Myocyte (in vitro differentiated cells): ENCODE data around the gene GASK1A. TPM values are rescaled to one million over a fixed set of nuclear protein-coding genes. Genes with fewer than 3 reads are reported as not detected.
"Not testable (repeated sequence)": the region's sequence is repeated elsewhere in the genome, so short reads cannot be mapped to it uniquely, and the experiment has no call there.

ENCODE experiments used
- DNase-seq: peaks from one replicate; pipeline ENCODE4 v3.0.0-alpha.2; 2012; ENCODE audit warnings: low read depth
- total RNA-seq: library from RNA; depleted of rRNA; stranded (reverse); fragments of >200 nt; gene quantifications from 2 replicates; pipeline ENCODE4 v1.2.3, GENCODE V29; 2014

Gene GASK1A
- total RNA-seq, 1 donor from 2014 or later = not detected

- no peak for DNase-seq
Measured at GRCh38 chr3:43031485-43031884, 52.4 kb downstream of the GASK1A start.

GRCh38 chr3:43031889-43032545, 52.9 kb downstream of the GASK1A start:
- DNase-seq = no peak

GRCh38 chr3:43032646-43033628, 53.8 kb downstream of the GASK1A start:
- DNase-seq = no peak

- no peak for DNase-seq
Measured at GRCh38 chr3:43034200-43034599, 55.1 kb downstream of the GASK1A start.

- no peak for DNase-seq
Measured at GRCh38 chr3:43034911-43035310, 55.8 kb downstream of the GASK1A start.

- peak; percentile 2 for DNase-seq
Measured at GRCh38 chr3:43035801-43036365, 56.8 kb downstream of the GASK1A start.

- DNase-seq = no peak
Measured at GRCh38 chr3:43036621-43037423, 57.7 kb downstream of the GASK1A start.

GRCh38 chr3:43038010-43038409, 58.9 kb downstream of the GASK1A start:
- no peak for DNase-seq

GRCh38 chr3:43041517-43041916, 62.4 kb downstream of the GASK1A start:
- no peak for DNase-seq

GRCh38 chr3:43043071-43043766, 64.1 kb downstream of the GASK1A start:
- no peak for DNase-seq

GRCh38 chr3:43043793-43044192, 64.7 kb downstream of the GASK1A start:
- no peak for DNase-seq

GRCh38 chr3:43045079-43045478, 66.0 kb downstream of the GASK1A start:
- DNase-seq = not testable (repeated sequence)

- DNase-seq = no peak
Measured at GRCh38 chr3:43046583-43046982, 67.5 kb downstream of the GASK1A start.

- DNase-seq = no peak
Measured at GRCh38 chr3:43048470-43048869, 69.4 kb downstream of the GASK1A start.

GRCh38 chr3:43053291-43053690, 74.2 kb downstream of the GASK1A start:
- DNase-seq = no peak

- DNase-seq = no peak
Measured at GRCh38 chr3:43054754-43055153, 75.6 kb downstream of the GASK1A start.

GRCh38 chr3:43055393-43055792, 76.3 kb downstream of the GASK1A start:
- no peak for DNase-seq

- DNase-seq = no peak
Measured at GRCh38 chr3:43055806-43056770, 77.0 kb downstream of the GASK1A start.

- no peak for DNase-seq
Measured at GRCh38 chr3:43059456-43059855, 80.3 kb downstream of the GASK1A start.
